IPS-NIHi7 (cell line): ENCODE data around the gene CHD8.
"Not testable (repeated sequence)": the region's sequence is repeated elsewhere in the genome, so short reads cannot be mapped to it uniquely, and the experiment has no call there.

ENCODE experiments used
- DNase-seq: peaks from one replicate; pipeline ENCODE4 v3.0.0; 2012; ENCODE audit warnings: mixed read lengths; ENCODE audit errors: extremely low spot score

Gene CHD8

GRCh38 chr14:21436567-21437062, 19.3 kb downstream of the CHD8 start:
- no peak for DNase-seq

- no peak for DNase-seq
Observed at GRCh38 chr14:21431126-21431525, 24.8 kb downstream of the CHD8 start.

GRCh38 chr14:21428930-21429329, 27.0 kb downstream of the CHD8 start:
- no peak for DNase-seq

GRCh38 chr14:21426692-21427091, 29.2 kb downstream of the CHD8 start:
- DNase-seq: no peak

GRCh38 chr14:21419528-21419927, 36.4 kb downstream of the CHD8 start:
- DNase-seq: no peak

- no peak for DNase-seq
Observed at GRCh38 chr14:21415329-21415728, 40.6 kb downstream of the CHD8 start.

- DNase-seq: no peak
Observed at GRCh38 chr14:21414137-21414631, 41.7 kb downstream of the CHD8 start.

- DNase-seq: no peak
Observed at GRCh38 chr14:21408147-21408546, 47.8 kb downstream of the CHD8 start.

GRCh38 chr14:21406213-21406612, 49.7 kb downstream of the CHD8 start:
- no peak for DNase-seq

- DNase-seq: no peak
Observed at GRCh38 chr14:21405097-21405496, 50.8 kb downstream of the CHD8 start.

- DNase-seq: no peak
Observed at GRCh38 chr14:21399311-21399870, 56.5 kb downstream of the CHD8 start.

- DNase-seq: no peak
Observed at GRCh38 chr14:21398901-21399300, 57.0 kb downstream of the CHD8 start.

- no peak for DNase-seq
Observed at GRCh38 chr14:21395450-21395849, 60.5 kb downstream of the CHD8 start.

- DNase-seq: no peak
Observed at GRCh38 chr14:21385188-21385904, 70.6 kb downstream of the CHD8 start.

GRCh38 chr14:21384494-21384851, 71.5 kb downstream of the CHD8 start:
- no peak for DNase-seq

GRCh38 chr14:21383848-21384493, 72.0 kb downstream of the CHD8 start, which contains the start of gene SUPT16H:
Gene SUPT16H, minus strand, starts transcription at chr14:21384019. Its CDS starts 92 bp downstream, at chr14:21383927.
- DNase-seq: peak; percentile 95

GRCh38 chr14:21382886-21383847, 72.8 kb downstream of the CHD8 start:
- DNase-seq: peak; percentile 34

GRCh38 chr14:21382095-21382494, 73.8 kb downstream of the CHD8 start:
- DNase-seq: no peak

- DNase-seq: no peak
Observed at GRCh38 chr14:21379338-21379737, 76.6 kb downstream of the CHD8 start.

- no peak for DNase-seq
Observed at GRCh38 chr14:21373980-21374379, 81.9 kb downstream of the CHD8 start.

- DNase-seq: not testable (repeated sequence)
Observed at GRCh38 chr14:21372814-21373213, 83.1 kb downstream of the CHD8 start.
